Measurements from ENCODE around the gene PSTPIP2.
"Not testable (repeated sequence)": the region's sequence is repeated elsewhere in the genome, so short reads cannot be mapped to it uniquely, and the experiment has no call there.

Gene PSTPIP2

GRCh38 chr18:46071653-46072375 lies at the start of gene PSTPIP2:
Gene PSTPIP2, minus strand, starts transcription at chr18:46072260. Its CDS starts 72 bp downstream, at chr18:46072188.
- Mint-ChIP-seq H3K4me1 (peaks cover 47% of the 10 kb centered on the region), H3K9me3 (no peaks in the 10 kb centered on the region)

GRCh38 chr18:46113751-46114150 lies 41.7 kb upstream of the PSTPIP2 start:
- H3K27me3 Mint-ChIP-seq, result no peaks in the 10 kb centered on the region
- H3K27ac Mint-ChIP-seq, result no peak overlapping the region
- no peak overlapping the region for H3K4me3 Mint-ChIP-seq
- H3K36me3 Mint-ChIP-seq, result peaks cover 9% of the 10 kb centered on the region
- H3K9me3 Mint-ChIP-seq, result no peaks in the 10 kb centered on the region
- peaks cover 10% of the 10 kb centered on the region for H3K4me1 Mint-ChIP-seq

More at GRCh38 chr18:46071653-46072375, at the start of gene PSTPIP2:
- Mint-ChIP-seq H3K27me3 (no peaks in the 10 kb centered on the region), H3K36me3 (no peaks in the 10 kb centered on the region), H3K27ac (peak within 1 kb of the TSS; percentile 77), H3K4me3 (peak within 1 kb of the TSS; percentile 87)

- Mint-ChIP-seq H3K36me3 (peaks cover 11% of the 10 kb centered on the region), H3K27me3 (no peaks in the 10 kb centered on the region), H3K27ac (no peak overlapping the region), H3K4me3 (no peak overlapping the region), H3K9me3 (no peaks in the 10 kb centered on the region), H3K4me1 (peaks cover 22% of the 10 kb centered on the region)
These were observed 38.3 kb upstream of the PSTPIP2 start for GRCh38 chr18:46110406-46110805.

GRCh38 chr18:46109386-46109785 lies 37.3 kb upstream of the PSTPIP2 start:
- Mint-ChIP-seq H3K27me3 (no peaks in the 10 kb centered on the region), H3K9me3 (no peaks in the 10 kb centered on the region), H3K4me3 (no peak overlapping the region), H3K4me1 (peaks cover 30% of the 10 kb centered on the region), H3K36me3 (peaks cover 11% of the 10 kb centered on the region), H3K27ac (no peak overlapping the region)

- peaks cover 1% of the 10 kb centered on the region for H3K36me3 Mint-ChIP-seq
- H3K27ac Mint-ChIP-seq, result peak within 1 kb of the TSS; percentile 82
- no peaks in the 10 kb centered on the region for H3K9me3 Mint-ChIP-seq
- H3K27me3 Mint-ChIP-seq, result no peaks in the 10 kb centered on the region
- peak within 1 kb of the TSS; percentile 97 for H3K4me3 Mint-ChIP-seq
- peaks cover 24% of the 10 kb centered on the region for H3K4me1 Mint-ChIP-seq
These were observed 32.3 kb upstream of the PSTPIP2 start, which contains the start of gene HAUS1 for GRCh38 chr18:46104128-46104911. Gene HAUS1, plus strand, starts transcription at chr18:46104385. Its CDS starts 27 bp downstream, at chr18:46104412.

- no peaks in the 10 kb centered on the region for H3K27me3 Mint-ChIP-seq
- H3K36me3 Mint-ChIP-seq, result peaks cover 6% of the 10 kb centered on the region
- no peak overlapping the region for H3K27ac Mint-ChIP-seq
These were observed 27.4 kb upstream of the PSTPIP2 start for GRCh38 chr18:46099463-46099862.

GRCh38 chr18:46098616-46098933 lies 26.5 kb upstream of the PSTPIP2 start:
- peak overlapping the region; percentile 99 for H3K4me3 Mint-ChIP-seq
- H3K27ac Mint-ChIP-seq, result peak overlapping the region; percentile 100
- H3K9me3 Mint-ChIP-seq, result no peaks in the 10 kb centered on the region
- H3K27me3 Mint-ChIP-seq, result no peaks in the 10 kb centered on the region
- peaks cover 27% of the 10 kb centered on the region for H3K4me1 Mint-ChIP-seq
- H3K36me3 Mint-ChIP-seq, result peaks cover 9% of the 10 kb centered on the region

More at GRCh38 chr18:46099463-46099862, 27.4 kb upstream of the PSTPIP2 start:
- Mint-ChIP-seq H3K4me3 (no peak overlapping the region), H3K9me3 (no peaks in the 10 kb centered on the region), H3K4me1 (peaks cover 25% of the 10 kb centered on the region)

- H3K27ac Mint-ChIP-seq, result peak within 1 kb of the TSS; percentile 100
- peaks cover 9% of the 10 kb centered on the region for H3K36me3 Mint-ChIP-seq
- H3K4me3 Mint-ChIP-seq, result peak within 1 kb of the TSS; percentile 99
- H3K27me3 Mint-ChIP-seq, result no peaks in the 10 kb centered on the region
- H3K9me3 Mint-ChIP-seq, result no peaks in the 10 kb centered on the region
- peaks cover 30% of the 10 kb centered on the region for H3K4me1 Mint-ChIP-seq
These were observed 25.9 kb upstream of the PSTPIP2 start, which contains the start of gene ATP5F1A for GRCh38 chr18:46097801-46098615. Gene ATP5F1A, minus strand, starts transcription at chr18:46098296. Its CDS starts 65 bp downstream, at chr18:46098231.

GRCh38 chr18:46097431-46097800 lies 25.4 kb upstream of the PSTPIP2 start:
- H3K4me1 Mint-ChIP-seq, result peaks cover 30% of the 10 kb centered on the region
- peak overlapping the region; percentile 100 for H3K27ac Mint-ChIP-seq
- no peaks in the 10 kb centered on the region for H3K9me3 Mint-ChIP-seq
- H3K27me3 Mint-ChIP-seq, result no peaks in the 10 kb centered on the region
- peaks cover 9% of the 10 kb centered on the region for H3K36me3 Mint-ChIP-seq
- H3K4me3 Mint-ChIP-seq, result peak overlapping the region; percentile 99

- no peaks in the 10 kb centered on the region for H3K27me3 Mint-ChIP-seq
- no peaks in the 10 kb centered on the region for H3K9me3 Mint-ChIP-seq
- peaks cover 9% of the 10 kb centered on the region for H3K36me3 Mint-ChIP-seq
- H3K27ac Mint-ChIP-seq, result peak overlapping the region; percentile 100
- H3K4me3 Mint-ChIP-seq, result peak overlapping the region; percentile 99
- H3K4me1 Mint-ChIP-seq, result peaks cover 32% of the 10 kb centered on the region
These were observed 24.7 kb upstream of the PSTPIP2 start for GRCh38 chr18:46096651-46097300.

- H3K27me3 Mint-ChIP-seq, result no peaks in the 10 kb centered on the region
These were observed 23.5 kb upstream of the PSTPIP2 start for GRCh38 chr18:46095532-46095931.

GRCh38 chr18:46088501-46088900 lies 16.4 kb upstream of the PSTPIP2 start:
- not testable (repeated sequence) for H3K27ac Mint-ChIP-seq, H3K4me3 Mint-ChIP-seq, H3K27me3 Mint-ChIP-seq, H3K9me3 Mint-ChIP-seq
- peaks cover 32% of the 10 kb centered on the region for H3K36me3 Mint-ChIP-seq
- H3K4me1 Mint-ChIP-seq, result peaks cover 27% of the 10 kb centered on the region

More at GRCh38 chr18:46095532-46095931, 23.5 kb upstream of the PSTPIP2 start:
- Mint-ChIP-seq H3K27ac (no peak overlapping the region), H3K36me3 (peaks cover 13% of the 10 kb centered on the region), H3K4me1 (peaks cover 42% of the 10 kb centered on the region), H3K4me3 (peak overlapping the region; percentile 64), H3K9me3 (no peaks in the 10 kb centered on the region)

GRCh38 chr18:46084431-46084830 lies 12.4 kb upstream of the PSTPIP2 start:
- H3K4me3 Mint-ChIP-seq, result no peak overlapping the region
- no peak overlapping the region for H3K27ac Mint-ChIP-seq
- H3K9me3 Mint-ChIP-seq, result no peaks in the 10 kb centered on the region
- H3K4me1 Mint-ChIP-seq, result peaks cover 3% of the 10 kb centered on the region
- H3K36me3 Mint-ChIP-seq, result peaks cover 21% of the 10 kb centered on the region
- no peaks in the 10 kb centered on the region for H3K27me3 Mint-ChIP-seq

- Mint-ChIP-seq H3K27me3 (no peaks in the 10 kb centered on the region), H3K4me3 (no peak overlapping the region), H3K4me1 (no peaks in the 10 kb centered on the region), H3K27ac (peak overlapping the region; percentile 65), H3K9me3 (no peaks in the 10 kb centered on the region), H3K36me3 (peaks cover 6% of the 10 kb centered on the region)
These were observed 8.1 kb upstream of the PSTPIP2 start for GRCh38 chr18:46080156-46080555.

GRCh38 chr18:46079336-46079735 lies 7.3 kb upstream of the PSTPIP2 start:
- no peaks in the 10 kb centered on the region for H3K27me3 Mint-ChIP-seq
- no peak overlapping the region for H3K27ac Mint-ChIP-seq
- H3K4me1 Mint-ChIP-seq, result no peaks in the 10 kb centered on the region
- no peak overlapping the region for H3K4me3 Mint-ChIP-seq
- H3K36me3 Mint-ChIP-seq, result peaks cover 5% of the 10 kb centered on the region
- H3K9me3 Mint-ChIP-seq, result no peaks in the 10 kb centered on the region

Data from activated naive CD4-positive, alpha-beta T cell treated with anti-CD3 and anti-CD28 coated beads, Interleukin-2, amount 50 U/mL, for 24 hours (primary cell).